SK-N-SH (cell line): ENCODE measurements around the gene IQCK. TPM values are rescaled to one million over a fixed set of nuclear protein-coding genes. Genes with fewer than 3 reads are reported as not detected.

Experiments used
- CTCF ChIA-PET: fragments of 300-600, 350-600 bp; formaldehyde crosslinking; extraction: SDS; loops from one replicate; lab custom pipeline; 2021; lab: Yijun Ruan, JAX
- POLR2A ChIA-PET: fragments of 350-600 bp; sonication (Branson Sonifier 250); formaldehyde crosslinking; extraction: SDS; loops from one replicate; lab custom pipeline; 2020; ENCODE audit warnings: antibody characterized with exemption, inconsistent platforms; lab: Yijun Ruan, JAX
- DNase-seq: peaks from one replicate; pipeline ENCODE4 v3.0.0; 2012
- H2AFZ ChIP-seq: fragments of 200-600 bp; sonication (generic); 2 replicates; pipeline ENCODE4 v1.8.1; 2016; ENCODE audit warnings: antibody characterized with exemption, mild to moderate bottlenecking, low read depth
- H3F3A ChIP-seq: fragments of 200-600 bp; sonication (generic); replicated peaks from 2 replicates; pipeline ENCODE3; 2016; ENCODE audit warnings: antibody characterized with exemption, mild to moderate bottlenecking; ENCODE audit not compliant: insufficient read depth
- H3K27ac ChIP-seq, 2 experiments: fragments of 200-500 bp in 1 of 2; fragments of 200-600 bp in 1 of 2; sonication (Bioruptor generic) in 1 of 2; sonication (generic), shearing (Covaris generic) in 1 of 2; 2 replicates each; pipeline versions ENCODE4 v1.5.1 to v1.6.1; 2014 to 2016; ENCODE audit warnings: low read depth in 2 of 2, inconsistent platforms in 1 of 2, low read length in 1 of 2, mild to moderate bottlenecking in 1 of 2, mixed read lengths in 1 of 2
- H3K27me3 ChIP-seq: fragments of 200-600 bp; sonication (generic), shearing (Covaris generic); 2 replicates; pipeline ENCODE4 v1.6.1; 2016; ENCODE audit warnings: mixed run types; ENCODE audit not compliant: insufficient read depth
- H3K36me3 ChIP-seq, 2 experiments: fragments of 200-500 bp in 1 of 2; fragments of 200-600 bp in 1 of 2; sonication (Bioruptor generic) in 1 of 2; sonication (generic) in 1 of 2; replicated peaks in 1 of 2; 2 replicates each; pipeline versions ENCODE3 to v1.5.1; 2014 to 2016; ENCODE audit warnings: low read length in 1 of 2, mild to moderate bottlenecking in 1 of 2; ENCODE audit not compliant: insufficient read depth in 2 of 2, control insufficient read depth in 1 of 2
- H3K4me1 ChIP-seq, 2 experiments: fragments of 200-500 bp in 1 of 2; fragments of 200-600 bp in 1 of 2; sonication (Bioruptor generic) in 1 of 2; sonication (generic), shearing (Covaris generic) in 1 of 2; 2 replicates each; pipeline versions ENCODE4 v1.5.1 to v1.6.1; 2014 to 2016; ENCODE audit warnings: low read depth in 1 of 2, low read length in 1 of 2, mixed run types in 1 of 2; ENCODE audit not compliant: insufficient read depth in 2 of 2, control insufficient read depth in 1 of 2
- H3K4me2 ChIP-seq: fragments of 200-600 bp; sonication (generic), shearing (Covaris generic); 2 replicates; pipeline ENCODE4 v1.6.1; 2017; ENCODE audit warnings: mixed run types
- H3K4me3 ChIP-seq, 2 experiments: fragments of 200-500 bp in 1 of 2; fragments of 200-600 bp in 1 of 2; sonication (Bioruptor generic) in 1 of 2; sonication (generic), shearing (Covaris generic) in 1 of 2; 2 replicates each; pipeline versions ENCODE4 v1.5.1 to v1.8.1; 2014 to 2016; ENCODE audit warnings: low read depth in 2 of 2, inconsistent platforms in 1 of 2, low read length in 1 of 2, mild to moderate bottlenecking in 1 of 2, mixed read lengths in 1 of 2, moderate library complexity in 1 of 2
- H3K79me2 ChIP-seq: fragments of 200-600 bp; sonication (generic); 2 replicates; pipeline ENCODE4 v1.8.1; 2017; ENCODE audit warnings: mild to moderate bottlenecking; ENCODE audit not compliant: insufficient read depth
- H3K9ac ChIP-seq: fragments of 200-600 bp; sonication (generic); 2 replicates; pipeline ENCODE4 v1.6.1; 2017; ENCODE audit warnings: mixed run types
- H3K9me2 ChIP-seq: fragments of 200-600 bp; sonication (generic); 2 replicates; pipeline ENCODE4 v1.6.1; 2017; ENCODE audit warnings: mixed run types
- H3K9me3 ChIP-seq: fragments of 200-600 bp; sonication (generic); 2 replicates; pipeline ENCODE4 v1.6.1; 2017; ENCODE audit warnings: mixed run types, mild to moderate bottlenecking, moderate library complexity
- H4K20me1 ChIP-seq: fragments of 200-600 bp; sonication (generic); 2 replicates; pipeline ENCODE4 v1.6.1; 2017; ENCODE audit warnings: mild to moderate bottlenecking, mixed run types; ENCODE audit not compliant: insufficient read depth
- FOXJ3 ChIP-seq: sonication (generic); formaldehyde crosslinking; IDR thresholded peaks from 2 replicates; pipeline ENCODE4 v1.5.1; 2020; ENCODE audit warnings: mild to moderate bottlenecking, missing genetic modification reagents
- MEF2A ChIP-seq: IDR thresholded peaks from 2 replicates; pipeline ENCODE4 v1.4.0; 2012; ENCODE audit warnings: low read depth, borderline replicate concordance
- MXI1 ChIP-seq: IDR thresholded peaks from 2 replicates; pipeline ENCODE4 v1.6.1; 2012; ENCODE audit warnings: mild to moderate bottlenecking, low read depth, low read length, improper control_type of control experiment
- NFIC ChIP-seq: IDR thresholded peaks from 2 replicates; pipeline ENCODE4 v1.4.0; 2012; ENCODE audit warnings: borderline replicate concordance
- TCF12 ChIP-seq: IDR thresholded peaks from 2 replicates; pipeline ENCODE4 v1.4.0; 2012
- TEAD4 ChIP-seq: IDR thresholded peaks from 2 replicates; pipeline ENCODE4 v1.4.0; 2012; ENCODE audit warnings: mild to moderate bottlenecking, borderline replicate concordance; ENCODE audit not compliant: insufficient read depth
- WGBS: methylation state at CpG from one replicate; pipeline ENCODE4 v1.1.6; 2017; ENCODE audit warnings: low lambda C conversion rate; 5-methylcytosine and 5-hydroxymethylcytosine counted together
- polyA plus RNA-seq, 3 experiments: library from polyadenylated mRNA; depleted of rRNA; stranded (reverse); fragments of >200 nt; gene quantifications; 2 replicates each; pipeline ENCODE4 v1.2.3, GENCODE V29; 2012
- TF ChIP-seq, protein P1 (sequence below): IDR thresholded peaks from 2 replicates; pipeline ENCODE4; 2012
- TF ChIP-seq, protein P2 (sequence below): IDR thresholded peaks from 2 replicates; pipeline ENCODE4 v1.4.0; 2012; ENCODE audit warnings: low read depth, borderline replicate concordance

IQCK gene
- polyA plus RNA-seq, 1 of the 3 experiments (the other 2 are of a cell fraction): 7.3 TPM

DNA sequence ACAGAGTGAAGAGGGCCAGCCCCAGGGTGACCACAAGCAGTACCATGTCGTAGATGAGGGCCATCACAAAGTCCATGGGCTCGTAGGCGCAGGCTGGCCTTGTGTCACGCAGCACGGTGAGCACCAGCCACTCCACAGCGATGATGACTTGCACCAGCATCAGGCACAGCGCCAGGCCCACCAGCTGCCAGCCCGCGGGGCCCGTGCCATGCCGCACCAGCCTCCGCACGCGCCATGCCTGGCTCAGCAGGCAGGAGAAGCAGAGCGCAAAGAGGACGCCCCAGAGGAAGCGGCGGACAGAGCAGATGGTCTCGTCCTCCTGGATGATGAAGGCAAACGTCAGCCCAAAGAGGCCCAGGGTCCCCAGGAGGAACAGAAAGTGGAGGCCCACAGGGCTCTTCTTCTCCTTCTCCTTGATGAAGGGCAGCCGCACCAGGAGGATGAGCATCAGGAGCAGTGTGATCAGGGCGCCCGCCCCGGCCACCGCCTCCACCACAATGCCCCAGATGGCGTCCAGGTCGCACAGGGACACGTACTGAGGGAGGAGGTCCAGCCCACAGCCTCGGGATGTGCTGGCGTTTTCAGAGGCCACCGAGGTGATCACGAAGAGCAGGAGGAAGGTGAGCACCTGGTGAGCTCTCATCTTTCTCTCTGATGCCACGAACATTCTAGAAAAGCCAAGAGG, 154.2 kb downstream of the IQCK start:
- no peak overlapping the region for H3K9ac ChIP-seq
- H3K36me3 ChIP-seq: no peaks in the 10 kb centered on the region
- H3K4me1 ChIP-seq: no peaks in the 10 kb centered on the region; a peak in 1 of 4 replicates
- 86% methylated on average over 16 of the region's 33 CpGs for WGBS
- H4K20me1 ChIP-seq: no peaks in the 10 kb centered on the region
- no peak overlapping the region for H3K4me3 ChIP-seq
- DNase-seq: no peak
- H3F3A ChIP-seq: no peaks in the 10 kb centered on the region
- H3K9me2 ChIP-seq: no peaks in the 10 kb centered on the region
- H3K9me3 ChIP-seq: no peaks in the 10 kb centered on the region
- no peak overlapping the region for H3K27ac ChIP-seq
- H2AFZ ChIP-seq: no peak overlapping the region
- H3K4me2 ChIP-seq: no peak overlapping the region
- ChIA-PET POLR2A (no interaction called here), CTCF (interaction anchor here (1.1 to 3.0 kb wide), 2 partner anchors 12 to 26 kb away, joined by 3 to 8 read pairs; partner anchors contain the start of gene GPRC5B)
- no peaks in the 10 kb centered on the region for H3K79me2 ChIP-seq
- TF ChIP-seq, protein P1, sequence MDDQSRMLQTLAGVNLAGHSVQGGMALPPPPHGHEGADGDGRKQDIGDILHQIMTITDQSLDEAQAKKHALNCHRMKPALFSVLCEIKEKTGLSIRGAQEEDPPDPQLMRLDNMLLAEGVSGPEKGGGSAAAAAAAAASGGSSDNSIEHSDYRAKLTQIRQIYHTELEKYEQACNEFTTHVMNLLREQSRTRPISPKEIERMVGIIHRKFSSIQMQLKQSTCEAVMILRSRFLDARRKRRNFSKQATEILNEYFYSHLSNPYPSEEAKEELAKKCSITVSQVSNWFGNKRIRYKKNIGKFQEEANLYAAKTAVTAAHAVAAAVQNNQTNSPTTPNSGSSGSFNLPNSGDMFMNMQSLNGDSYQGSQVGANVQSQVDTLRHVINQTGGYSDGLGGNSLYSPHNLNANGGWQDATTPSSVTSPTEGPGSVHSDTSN: no peak
- TF ChIP-seq FOXJ3 (CRISPR knock-in tag) (no peak), NFIC (no peak), TEAD4 (no peak)
- H3K27me3 ChIP-seq: no peaks in the 10 kb centered on the region

DNA sequence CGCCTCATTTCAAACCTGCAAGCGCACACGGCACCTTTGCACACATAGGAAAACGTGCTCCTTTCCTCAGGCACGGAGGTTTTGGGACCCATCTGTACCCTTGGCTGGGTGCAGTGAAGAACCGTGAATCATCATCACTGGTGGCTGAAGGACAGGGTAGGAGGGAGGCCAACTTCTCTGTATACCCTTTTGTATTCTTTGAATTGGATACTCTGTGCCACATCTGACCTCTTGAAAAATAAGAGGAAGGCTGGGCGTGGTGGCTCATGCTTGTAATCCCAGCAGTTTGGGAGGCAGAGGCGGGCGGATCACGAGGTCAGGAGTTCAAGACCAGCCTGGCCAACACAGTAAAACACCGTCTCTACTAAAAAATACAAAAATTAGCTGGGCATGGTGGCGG, 154.9 kb downstream of the IQCK start:
- Histone ChIP-seq H3K4me1 (no peaks in the 10 kb centered on the region; a peak in 1 of 4 replicates), H3K79me2 (no peaks in the 10 kb centered on the region), H3K4me3 (no peak overlapping the region), H2AFZ (no peak overlapping the region), H4K20me1 (no peaks in the 10 kb centered on the region), H3K9me3 (no peaks in the 10 kb centered on the region), H3K27ac (no peak overlapping the region), H3K9me2 (no peaks in the 10 kb centered on the region), H3F3A (no peaks in the 10 kb centered on the region), H3K9ac (no peak overlapping the region), H3K27me3 (no peaks in the 10 kb centered on the region), H3K36me3 (no peaks in the 10 kb centered on the region), H3K4me2 (no peak overlapping the region)
- WGBS: 81% methylated on average over 12 of the region's 12 CpGs
- CTCF ChIA-PET: interaction anchor here (0.8 to 3.0 kb wide), 2 partner anchors 12 to 272 kb away, joined by 4 to 8 read pairs; partner anchors contain the start of gene GPRC5B
- DNase-seq: no peak
- POLR2A ChIA-PET: no interaction called here
- TF ChIP-seq TCF12 (no peak), MXI1 (no peak), MEF2A (no peak)
- TF ChIP-seq, protein P2, sequence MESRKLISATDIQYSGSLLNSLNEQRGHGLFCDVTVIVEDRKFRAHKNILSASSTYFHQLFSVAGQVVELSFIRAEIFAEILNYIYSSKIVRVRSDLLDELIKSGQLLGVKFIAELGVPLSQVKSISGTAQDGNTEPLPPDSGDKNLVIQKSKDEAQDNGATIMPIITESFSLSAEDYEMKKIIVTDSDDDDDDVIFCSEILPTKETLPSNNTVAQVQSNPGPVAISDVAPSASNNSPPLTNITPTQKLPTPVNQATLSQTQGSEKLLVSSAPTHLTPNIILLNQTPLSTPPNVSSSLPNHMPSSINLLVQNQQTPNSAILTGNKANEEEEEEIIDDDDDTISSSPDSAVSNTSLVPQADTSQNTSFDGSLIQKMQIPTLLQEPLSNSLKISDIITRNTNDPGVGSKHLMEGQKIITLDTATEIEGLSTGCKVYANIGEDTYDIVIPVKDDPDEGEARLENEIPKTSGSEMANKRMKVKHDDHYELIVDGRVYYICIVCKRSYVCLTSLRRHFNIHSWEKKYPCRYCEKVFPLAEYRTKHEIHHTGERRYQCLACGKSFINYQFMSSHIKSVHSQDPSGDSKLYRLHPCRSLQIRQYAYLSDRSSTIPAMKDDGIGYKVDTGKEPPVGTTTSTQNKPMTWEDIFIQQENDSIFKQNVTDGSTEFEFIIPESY: no peak
